Activated CD4-positive, alpha-beta T cell treated with anti-CD3 and anti-CD28 coated beads, Interleukin-10, Interleukin-2, amounts not matched to agents 100 ng/mL and 50 ng/mL, durations not matched to agents 16 hours and 8 hours (primary cell): ENCODE results near the gene RXFP2.

Experiments used
- DNase-seq: peaks from one replicate; pipeline ENCODE4 v3.0.0-alpha.2; 2020

The RXFP2 gene

DNA sequence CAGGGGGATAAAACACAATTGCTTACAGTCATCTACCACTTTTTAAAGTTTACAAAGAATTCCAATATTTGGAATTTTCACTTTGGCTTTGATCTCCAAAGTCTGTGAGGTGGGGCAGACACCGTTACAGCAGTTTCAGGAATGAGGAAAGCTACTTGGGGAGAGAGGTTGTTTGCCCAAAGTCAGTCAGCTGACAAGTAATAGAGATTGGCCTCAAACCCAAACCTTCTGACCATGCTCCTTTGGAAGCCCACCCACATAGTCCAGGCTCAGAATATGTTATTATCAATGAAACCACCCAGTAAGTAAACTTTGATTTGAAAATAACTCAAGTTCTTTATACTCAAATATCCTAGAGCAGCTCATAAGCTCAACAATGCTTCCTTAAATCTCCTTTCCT, 29.0 kb downstream of the RXFP2 start:
- no peak for DNase-seq

DNA sequence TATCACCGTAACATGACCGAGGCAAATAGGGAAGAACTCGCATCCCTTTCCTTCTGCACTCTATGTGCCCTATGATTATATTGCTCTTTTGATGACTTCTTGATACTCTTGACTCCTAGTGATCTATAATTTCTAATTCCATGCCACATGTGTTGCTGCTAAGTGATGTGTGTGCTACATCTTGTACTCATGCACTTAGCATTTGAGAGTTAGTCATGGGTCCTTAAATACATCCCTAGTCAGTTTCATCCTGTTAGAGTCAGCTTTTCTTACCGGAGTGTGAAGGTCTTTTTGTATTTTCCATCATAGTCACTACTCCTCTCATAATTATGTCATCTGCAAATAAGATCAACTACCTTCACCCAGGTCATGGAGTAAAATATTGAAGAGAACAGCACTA, 30.2 kb downstream of the RXFP2 start:
- no peak for DNase-seq

DNA sequence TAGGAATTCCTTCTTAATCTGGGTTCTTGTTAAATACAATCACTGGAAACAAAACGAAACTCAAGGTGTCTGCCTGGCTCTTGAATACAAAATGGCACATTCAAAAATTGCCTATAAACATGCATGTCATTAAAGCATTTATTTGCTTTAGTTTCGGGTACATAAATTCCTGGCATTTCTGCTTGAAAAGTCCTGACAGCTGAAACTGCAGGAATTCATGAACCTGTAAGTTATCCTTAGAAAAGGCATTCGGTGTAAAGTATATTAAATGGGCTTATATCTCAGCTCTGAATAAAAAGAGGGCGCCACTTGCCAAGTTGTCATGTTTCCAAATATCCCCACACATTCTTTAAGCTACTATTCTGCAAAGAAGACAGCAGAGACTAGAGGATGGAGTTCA, 32.9 kb downstream of the RXFP2 start:
- DNase-seq = no peak

DNA sequence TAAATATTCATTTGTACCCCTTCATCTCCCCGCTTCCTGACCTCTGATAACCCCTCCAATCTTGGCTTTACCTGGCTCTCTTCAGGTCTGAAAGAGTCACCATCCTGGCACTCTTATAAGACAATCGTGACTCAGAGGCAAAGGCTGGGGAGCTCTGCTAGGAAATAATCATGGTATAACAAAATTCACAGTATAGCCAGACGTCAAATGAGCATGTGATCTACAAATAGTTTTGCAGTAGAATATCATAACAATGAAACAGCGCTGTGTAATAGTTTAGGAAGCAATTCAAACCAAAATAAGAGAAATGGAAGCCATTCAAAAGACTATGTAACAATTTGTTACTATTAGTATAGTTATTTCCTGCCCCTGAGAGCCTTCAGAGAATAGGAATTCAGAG, 34.2 kb downstream of the RXFP2 start:
- no peak for DNase-seq

- DNase-seq = no peak
Measured at GRCh38 chr13:31774186-31774750, 34.9 kb downstream of the RXFP2 start.

DNA sequence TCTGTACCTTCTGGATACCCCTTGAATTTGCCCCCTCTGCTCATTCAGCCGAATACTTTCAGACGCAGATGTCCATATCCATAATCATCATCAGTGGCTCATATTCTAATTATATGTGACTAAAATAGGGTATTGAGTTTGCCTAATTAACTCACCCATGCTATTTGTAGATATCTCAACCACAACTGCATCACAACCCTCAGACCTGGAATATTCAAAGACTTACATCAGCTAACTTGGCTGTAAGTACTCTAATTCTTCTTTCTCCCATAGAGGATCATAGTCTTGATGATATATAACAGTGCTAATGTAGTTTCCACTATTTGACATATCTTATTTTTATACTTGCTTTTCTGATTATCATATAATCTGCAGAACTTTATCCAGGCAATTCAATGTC, 35.8 kb downstream of the RXFP2 start:
- no peak for DNase-seq

DNA sequence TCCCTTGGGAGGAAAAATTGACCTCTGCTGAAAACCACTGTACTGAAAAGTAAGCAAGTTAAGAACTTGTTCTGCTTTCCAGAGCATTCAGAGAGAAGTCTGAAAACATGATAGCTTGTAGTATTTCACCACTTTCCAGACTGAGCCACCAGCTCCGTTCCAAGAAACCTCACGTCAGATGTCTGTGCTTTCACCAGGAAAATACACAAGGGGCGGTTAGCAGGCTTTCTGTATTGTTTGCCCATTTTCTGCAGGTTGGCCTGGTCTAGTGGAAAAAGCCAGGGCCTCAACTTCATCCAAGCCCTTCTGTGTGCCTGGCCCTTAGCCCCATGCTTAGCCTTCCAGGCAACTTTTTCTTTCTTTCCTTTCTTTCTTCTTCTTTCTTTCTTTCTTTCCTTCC, 36.4 kb downstream of the RXFP2 start:
- no peak for DNase-seq

- no peak for DNase-seq
Measured at GRCh38 chr13:31781064-31781463, 41.7 kb downstream of the RXFP2 start.

GRCh38 chr13:31786011-31786410, 46.7 kb downstream of the RXFP2 start:
- DNase-seq = no peak

- no peak for DNase-seq
Measured at GRCh38 chr13:31790992-31791391, 51.7 kb downstream of the RXFP2 start.

DNA sequence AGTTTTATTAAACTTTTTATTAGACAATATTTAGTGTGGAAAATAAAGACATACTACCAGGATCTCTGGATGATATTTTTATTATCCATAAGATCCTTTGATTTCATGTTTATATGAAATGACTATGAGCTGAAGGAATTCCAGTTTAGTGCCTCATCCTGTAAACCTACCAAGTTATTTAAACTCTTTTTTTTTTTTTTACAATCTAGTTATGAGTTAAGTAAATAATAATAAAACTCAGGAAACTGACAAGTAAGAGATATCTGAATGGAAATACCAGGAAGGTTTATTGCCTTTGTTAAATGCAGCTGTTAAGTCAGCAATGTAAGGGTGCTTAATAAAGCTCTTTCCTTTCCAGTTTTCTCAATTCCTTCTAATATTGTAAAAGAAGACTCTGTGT, 53.9 kb downstream of the RXFP2 start:
- no peak for DNase-seq

GRCh38 chr13:31794452-31794851, 55.1 kb downstream of the RXFP2 start:
- no peak for DNase-seq

GRCh38 chr13:31797154-31797775, 57.9 kb downstream of the RXFP2 start:
- no peak for DNase-seq

DNA sequence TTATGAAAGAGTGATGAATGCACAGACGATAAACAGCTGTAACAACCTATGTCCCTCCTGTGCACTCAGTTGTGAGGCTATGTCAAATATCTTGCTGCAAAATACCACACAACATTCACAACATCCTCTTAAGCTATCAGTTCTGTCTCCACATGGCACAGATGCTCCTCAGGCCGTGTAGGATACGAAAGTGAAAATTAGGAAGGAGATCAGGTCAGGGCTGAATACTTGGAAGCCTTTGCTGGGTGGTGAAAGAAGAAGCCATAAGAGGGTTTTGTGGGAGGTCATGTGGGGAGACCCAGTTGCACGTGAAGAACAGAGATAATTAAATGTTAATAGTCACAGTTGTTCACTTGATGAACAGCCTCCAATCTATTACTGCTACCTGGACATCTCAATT, 58.9 kb downstream of the RXFP2 start:
- DNase-seq = no peak

DNA sequence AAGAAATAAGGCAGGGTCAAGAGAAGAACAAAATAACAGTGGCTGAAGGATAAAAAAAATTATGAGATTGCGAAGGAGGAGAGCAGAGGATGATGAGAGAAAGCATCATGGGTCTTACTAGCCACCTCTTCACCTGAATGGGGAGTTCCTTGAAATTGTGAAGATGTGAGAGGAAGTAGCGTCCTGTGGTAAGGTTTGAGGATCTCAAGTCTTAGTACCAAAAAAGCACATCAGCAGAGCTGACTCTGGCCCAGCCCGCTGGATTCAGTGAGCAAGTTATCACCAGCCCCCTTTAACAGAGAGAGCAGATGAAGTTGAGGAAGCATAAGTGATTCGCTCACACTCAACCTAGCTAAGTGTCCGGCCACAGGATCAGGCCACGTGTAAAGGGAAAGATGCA, 61.8 kb downstream of the RXFP2 start:
- DNase-seq = no peak

DNA sequence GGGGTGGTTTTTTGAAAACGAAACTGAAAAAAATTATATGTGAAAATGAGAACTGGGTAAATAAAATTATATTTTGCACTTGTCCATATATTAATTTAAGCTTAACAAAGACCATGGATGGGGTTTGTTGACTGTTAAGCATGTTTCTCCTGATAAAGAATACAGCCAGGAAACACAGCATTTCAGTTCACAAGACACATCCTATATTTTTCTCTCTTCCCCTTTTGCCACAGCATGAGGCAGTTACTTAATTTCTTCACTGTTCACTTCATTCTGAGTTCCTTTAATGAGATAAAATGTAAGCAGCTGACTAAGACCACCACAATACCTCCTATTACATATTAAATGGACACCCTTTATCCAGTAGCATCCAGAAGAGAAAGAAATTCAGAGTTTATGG, 64.0 kb downstream of the RXFP2 start:
- DNase-seq = no peak

DNA sequence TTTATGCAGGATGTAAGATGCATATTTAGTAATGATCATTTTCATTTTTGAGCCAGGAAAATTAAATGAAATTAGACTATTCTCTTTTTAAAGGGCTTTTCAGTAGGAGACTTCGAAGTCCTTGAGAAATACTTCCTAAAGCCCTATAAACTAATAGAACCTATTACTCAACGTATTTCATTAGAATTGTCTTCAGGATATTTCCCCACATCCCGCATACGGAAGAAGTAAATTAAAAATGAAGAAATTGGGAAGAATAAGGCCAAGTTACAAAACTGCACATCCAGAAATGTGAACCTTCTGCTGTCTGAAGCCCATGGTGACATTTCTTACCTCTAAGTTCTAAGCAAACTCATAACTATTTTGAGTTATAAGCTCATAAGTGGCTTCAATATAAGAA, 66.5 kb downstream of the RXFP2 start:
- DNase-seq = no peak

DNA sequence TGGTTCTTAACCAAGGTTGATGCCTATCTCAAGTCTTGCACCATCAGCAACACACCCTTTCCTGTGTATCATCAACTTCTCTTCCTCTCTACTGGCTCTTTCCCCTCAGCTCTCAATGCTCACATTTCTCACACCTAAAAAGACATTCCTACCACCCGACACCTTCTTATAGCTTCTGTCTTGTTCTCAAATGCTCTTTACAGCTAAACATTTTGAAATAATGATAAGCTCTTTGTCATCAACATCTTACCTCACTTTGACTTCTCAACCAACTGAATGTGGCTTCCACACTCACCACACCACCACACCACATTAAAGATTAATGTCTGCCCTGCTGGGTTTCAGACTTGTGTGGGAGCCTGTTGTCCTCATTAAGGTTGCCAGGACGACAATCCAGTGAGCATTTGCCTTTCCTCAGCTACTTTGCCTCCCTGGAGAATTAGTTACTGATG, 67.8 kb downstream of the RXFP2 start:
- peak; percentile 29 for DNase-seq

GRCh38 chr13:31814536-31814935, 75.2 kb downstream of the RXFP2 start:
- DNase-seq = no peak

DNA sequence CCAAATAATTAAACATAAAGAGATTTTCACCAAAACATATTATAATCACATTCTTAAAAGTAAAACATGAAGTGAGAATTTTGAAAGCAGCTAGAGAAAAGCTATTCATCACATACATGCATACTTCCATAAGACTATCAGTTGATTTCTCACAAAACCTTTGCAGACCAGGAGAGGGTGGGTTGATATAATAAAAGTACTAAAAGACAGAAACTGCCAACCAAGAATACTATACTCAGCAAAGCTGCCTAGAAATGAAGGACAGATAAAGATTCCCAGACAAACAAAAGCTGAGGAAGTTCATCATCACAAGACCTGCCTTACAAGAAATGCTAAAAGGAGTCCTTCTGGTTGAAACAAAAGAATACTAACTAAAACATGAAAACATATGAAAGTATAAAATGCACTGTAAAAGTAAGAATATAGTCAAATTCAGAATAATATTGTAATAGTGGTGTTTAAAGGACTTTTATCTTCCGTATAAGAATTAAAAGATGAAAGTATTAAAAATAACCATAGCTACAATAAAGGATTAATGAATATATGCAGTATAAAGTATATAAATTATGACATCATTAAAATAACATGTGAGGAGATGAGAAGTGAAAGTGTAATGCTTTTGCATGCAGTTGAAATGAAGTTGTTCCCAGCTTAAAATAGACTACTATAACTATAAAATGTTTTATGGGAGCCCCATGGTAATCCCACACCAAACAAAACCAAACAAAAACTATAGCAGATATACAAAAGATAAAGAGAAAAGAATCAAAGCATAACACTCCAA, 76.2 kb downstream of the RXFP2 start:
- DNase-seq = no peak

GRCh38 chr13:31818236-31818635, 78.9 kb downstream of the RXFP2 start:
- no peak for DNase-seq

DNA sequence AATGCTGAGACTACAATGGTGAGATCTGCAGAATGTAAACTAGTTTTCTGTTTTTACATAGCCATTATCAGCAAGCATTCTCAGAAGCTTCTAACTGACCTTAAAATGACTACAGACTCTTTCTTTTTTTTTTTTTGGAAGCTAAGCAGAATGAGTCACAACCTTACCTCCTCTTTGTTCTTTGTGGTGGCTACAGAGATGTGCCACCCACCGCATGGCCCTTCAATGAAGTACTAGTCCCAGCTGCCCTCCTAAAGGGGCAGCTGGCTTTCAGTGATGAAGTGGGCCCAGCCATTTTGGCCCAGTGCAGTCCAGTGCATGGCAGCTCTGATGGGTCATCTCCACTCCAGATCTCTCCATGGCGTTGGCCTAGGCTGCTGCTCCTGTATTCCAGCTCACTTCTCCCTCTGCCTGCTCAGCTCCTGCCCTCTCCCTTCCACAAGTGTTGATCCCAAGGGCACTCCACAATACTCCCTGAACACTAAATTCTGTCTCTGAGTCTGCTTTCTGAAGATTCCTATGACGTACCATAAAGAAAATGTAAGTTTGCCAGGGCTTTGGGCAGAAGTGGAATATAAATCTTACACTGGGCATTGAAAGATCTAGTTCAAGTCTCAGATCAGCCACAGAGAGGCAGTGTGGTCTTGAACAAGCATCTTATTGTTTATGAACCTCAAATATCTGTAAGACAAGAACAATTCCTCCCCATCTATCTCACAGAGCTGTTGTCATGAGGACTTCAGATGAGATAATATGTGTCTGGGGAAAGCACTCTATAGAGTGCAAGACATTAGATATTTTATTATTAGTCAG, 85.6 kb downstream of the RXFP2 start:
- DNase-seq = no peak

DNA sequence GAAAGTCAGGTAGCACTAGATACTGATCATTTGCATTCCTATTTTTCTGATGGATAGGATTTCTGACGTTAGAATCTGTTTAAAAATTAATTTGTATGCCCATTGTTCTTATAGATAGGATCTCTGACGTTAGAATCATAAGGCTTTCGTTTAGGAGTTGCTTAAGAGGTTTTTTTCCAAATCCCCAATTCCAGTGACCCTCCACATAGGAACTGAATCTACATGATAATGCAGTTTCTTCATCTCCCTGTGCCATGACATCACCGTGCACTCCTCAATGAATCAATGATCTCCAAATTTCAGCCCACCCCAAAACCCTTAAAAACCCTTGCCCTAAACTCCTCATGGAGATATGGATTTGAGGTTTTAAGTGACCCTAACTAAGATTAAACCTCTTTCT, 87.2 kb downstream of the RXFP2 start:
- DNase-seq = no peak

- DNase-seq = no peak
Measured at GRCh38 chr13:31827707-31828106, 88.4 kb downstream of the RXFP2 start.
